PC-3 (cell line): Measurements from ENCODE around the gene MAN1B1. TPM values are rescaled to one million over a fixed set of nuclear protein-coding genes. Genes with fewer than 3 reads are reported as not detected.

Experiments used
- ATAC-seq: fragments of 200-7000 bp; cut with Tn5 transposase; 2 replicates; pipeline ENCODE4 v1.9.1; 2020; ENCODE audit warnings: mild to moderate bottlenecking, moderate library complexity
- BruUV-seq: library from RNA; stranded (reverse); fragments of 400-500 nt; replicated peaks from 2 replicates; lab custom pipeline; 2021; lab: Mats Ljungman, UMichigan
- CTCF ChIA-PET: fragments of 300-600 bp; sonication (Branson Sonifier 250); formaldehyde crosslinking; loops from one replicate; lab custom pipeline; 2022; ENCODE audit warnings: antibody characterized with exemption; lab: Charles Lee
- POLR2A ChIA-PET: fragments of 300-600 bp; sonication (Branson Sonifier 250); formaldehyde crosslinking; loops from one replicate; lab custom pipeline; 2022; ENCODE audit warnings: antibody characterized with exemption; ENCODE audit not compliant: unreplicated experiment; lab: Charles Lee
- DNase-seq: peaks from one replicate; pipeline ENCODE4 v3.0.0-alpha.2; 2015
- H2AFZ ChIP-seq: fragments of 300-600 bp; sonication (generic); 2 replicates; pipeline ENCODE4 v1.6.0; 2016; ENCODE audit warnings: antibody characterized with exemption, low read length
- H3F3A ChIP-seq: fragments of 300-600 bp; sonication (generic); one replicate; pipeline ENCODE4 v1.6.0; 2017; ENCODE audit warnings: antibody characterized with exemption, low read length, control low read depth, mild to moderate bottlenecking; ENCODE audit not compliant: unreplicated experiment
- H3K27ac ChIP-seq: fragments of 300-600 bp; sonication (generic); 2 replicates; pipeline ENCODE4 v1.5.1; 2016; ENCODE audit warnings: mild to moderate bottlenecking, low read length
- H3K27me3 ChIP-seq: fragments of 300-600 bp; sonication (generic); 2 replicates; pipeline ENCODE4 v1.6.1; 2016; ENCODE audit warnings: low read length, mixed read lengths
- H3K36me3 ChIP-seq: fragments of 300-600 bp; sonication (generic); 2 replicates; pipeline ENCODE4 v1.6.1; 2016; ENCODE audit warnings: low read depth, mixed run types, low read length, mixed read lengths
- H3K4me1 ChIP-seq: fragments of 300-600 bp; sonication (generic); 2 replicates; pipeline ENCODE4 v1.5.1; 2016; ENCODE audit warnings: low read length; ENCODE audit not compliant: insufficient read depth
- H3K4me2 ChIP-seq: fragments of 300-600 bp; sonication (generic); 2 replicates; pipeline ENCODE4 v1.6.0; 2016; ENCODE audit warnings: low read length
- H3K4me3 ChIP-seq: fragments of 300-600 bp; sonication (generic); 2 replicates; pipeline ENCODE4 v1.5.1; 2016; ENCODE audit warnings: mild to moderate bottlenecking, low read length, mixed read lengths
- H3K79me2 ChIP-seq: fragments of 300-600 bp; sonication (generic); 2 replicates; pipeline ENCODE4 v1.6.1; 2017; ENCODE audit warnings: low read length, mixed read lengths
- H3K9ac ChIP-seq: fragments of 300-600 bp; sonication (generic); 2 replicates; pipeline ENCODE4 v1.6.0; 2016; ENCODE audit warnings: mild to moderate bottlenecking, low read length
- H3K9me2 ChIP-seq: fragments of 300-600 bp; sonication (generic); replicated peaks from 2 replicates; pipeline ENCODE4 v1.6.1; 2016; ENCODE audit warnings: mixed run types, low read length, mixed read lengths
- H3K9me3 ChIP-seq: fragments of 300-600 bp; sonication (generic); 2 replicates; pipeline ENCODE4 v1.6.1; 2016; ENCODE audit warnings: low read length, mixed read lengths
- H4K20me1 ChIP-seq: fragments of 300-600 bp; sonication (generic); 2 replicates; pipeline ENCODE4 v1.6.1; 2016; ENCODE audit warnings: low read length, mixed read lengths
- CTCF ChIP-seq: fragments of 300-600 bp; sonication (generic); conservative IDR thresholded peaks from 2 replicates; pipeline ENCODE4 v1.5.1; 2017; ENCODE audit warnings: antibody characterized with exemption, low read depth, mild to moderate bottlenecking, low read length
- EZH2 ChIP-seq: fragments of 300-600 bp; sonication (generic); IDR thresholded peaks from one replicate; pipeline ENCODE4 v1.6.1; 2017; ENCODE audit warnings: antibody characterized with exemption, mild to moderate bottlenecking, low read length; ENCODE audit not compliant: unreplicated experiment
- EZH2phosphoT487 ChIP-seq: fragments of 300-600 bp; sonication (generic); IDR thresholded peaks from 2 replicates; pipeline ENCODE4 v1.6.1; 2018; ENCODE audit warnings: mild to moderate bottlenecking, antibody characterized with exemption, low read length, borderline replicate concordance
- intact Hi-C: fragments of 100-400 bp; cut with micrococcal nuclease; formaldehyde crosslinking; loops from 2 replicates; pipeline ENCODE4 v1.9.0; 2023
- total RNA-seq: library from RNA; depleted of rRNA; stranded (reverse); fragments of >200 nt; gene quantifications from 2 replicates; pipeline ENCODE4 v1.2.3, GENCODE V29; 2014

Gene MAN1B1
- total RNA-seq, 1 experiment from 2014 or later, result 65.5 TPM

DNA sequence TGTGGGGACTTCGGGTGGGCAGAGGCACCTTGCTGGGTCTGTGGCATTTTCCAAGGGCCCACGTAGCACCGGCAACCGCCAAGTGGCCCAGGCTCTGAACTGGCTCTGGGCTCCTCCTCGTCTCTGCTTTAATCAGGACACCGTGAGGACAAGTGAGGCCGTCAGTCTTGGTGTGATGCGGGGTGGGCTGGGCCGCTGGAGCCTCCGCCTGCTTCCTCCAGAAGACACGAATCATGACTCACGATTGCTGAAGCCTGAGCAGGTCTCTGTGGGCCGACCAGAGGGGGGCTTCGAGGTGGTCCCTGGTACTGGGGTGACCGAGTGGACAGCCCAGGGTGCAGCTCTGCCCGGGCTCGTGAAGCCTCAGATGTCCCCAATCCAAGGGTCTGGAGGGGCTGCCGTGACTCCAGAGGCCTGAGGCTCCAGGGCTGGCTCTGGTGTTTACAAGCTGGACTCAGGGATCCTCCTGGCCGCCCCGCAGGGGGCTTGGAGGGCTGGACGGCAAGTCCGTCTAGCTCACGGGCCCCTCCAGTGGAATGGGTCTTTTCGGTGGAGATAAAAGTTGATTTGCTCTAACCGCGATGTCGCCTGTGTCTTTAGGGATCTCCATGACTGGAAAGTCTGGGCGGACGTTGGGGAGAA is 21.9 kb downstream of the MAN1B1 start:
- Histone ChIP-seq H3F3A (no peaks in the 10 kb centered on the region), H3K9me3 (no peaks in the 10 kb centered on the region), H3K27me3 (no peaks in the 10 kb centered on the region), H3K27ac (no peak overlapping the region), H2AFZ (no peak overlapping the region), H3K36me3 (peaks cover 3% of the 10 kb centered on the region; the same call in 1 of the 2 replicates), H4K20me1 (no peaks in the 10 kb centered on the region), H3K9ac (no peak overlapping the region), H3K4me2 (no peak overlapping the region), H3K79me2 (no peaks in the 10 kb centered on the region), H3K9me2 (no peaks in the 10 kb centered on the region), H3K4me1 (no peaks in the 10 kb centered on the region), H3K4me3 (no peak overlapping the region)
- ChIA-PET CTCF (no interaction called here), POLR2A (interaction anchor here (0.6 kb wide), 2 partner anchors 60 to 115 kb away, joined by 3 to 5 read pairs; no protein-coding TSS in a partner anchor)
- no peak for DNase-seq
- BruUV-seq, result no TSS peak
- peak; percentile 14; the same call in 1 of the 2 replicates for ATAC-seq
- TF ChIP-seq EZH2phosphoT487, result no peak
- no peak for TF ChIP-seq CTCF
- no peak for TF ChIP-seq EZH2
- intact Hi-C loops, result no loop called here

DNA sequence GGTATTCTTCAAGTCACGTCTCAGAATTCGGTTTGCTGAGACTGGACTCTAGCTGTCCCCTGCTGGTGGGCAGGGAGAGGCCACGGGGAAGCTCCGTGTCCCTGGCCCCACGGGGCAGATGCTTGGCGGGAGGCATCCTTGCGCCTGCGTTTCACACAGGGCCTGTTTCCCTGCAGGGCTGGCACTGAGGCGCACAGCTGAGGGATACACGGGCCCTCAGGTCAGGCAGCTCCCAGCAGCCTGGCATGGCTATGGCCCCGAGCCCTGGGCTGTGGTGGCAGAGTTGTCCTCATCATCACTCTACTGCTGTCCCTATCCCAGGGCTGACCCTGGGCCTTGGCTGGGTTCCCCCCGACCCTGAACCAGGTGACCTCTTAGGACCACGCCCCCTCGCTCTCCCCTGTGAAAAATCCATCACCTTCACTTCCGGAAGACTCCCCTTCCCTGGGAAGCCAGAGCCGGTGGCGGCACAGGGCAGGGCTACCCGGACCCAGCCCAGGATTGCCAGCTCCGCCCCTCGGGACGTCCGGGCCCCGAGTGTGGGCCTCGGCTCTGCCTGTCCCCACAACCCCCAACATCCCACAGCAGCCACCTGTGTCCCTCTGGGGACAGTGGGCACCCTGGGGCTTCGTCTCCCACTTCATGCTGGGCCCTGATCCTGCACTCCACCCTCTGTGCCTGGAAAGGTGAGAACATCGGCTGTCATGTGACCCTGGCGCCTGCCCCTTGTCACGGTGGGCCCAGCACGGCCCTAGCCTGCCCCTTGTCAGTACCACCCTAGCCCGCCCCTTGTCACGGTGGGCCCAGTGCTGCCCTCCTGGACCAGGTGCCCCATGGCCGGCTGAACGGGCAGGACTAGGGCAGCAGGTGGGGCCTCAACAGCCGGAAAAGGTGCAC is 22.7 kb downstream of the MAN1B1 start:
- no peak for TF ChIP-seq CTCF
- TF ChIP-seq EZH2phosphoT487, result no peak
- no peak for TF ChIP-seq EZH2
- no peak overlapping the region for H3K4me3 ChIP-seq
- CTCF ChIA-PET, result no interaction called here
- no peak overlapping the region for H3K4me2 ChIP-seq
- no peaks in the 10 kb centered on the region for H3K9me3 ChIP-seq
- no peak overlapping the region for H2AFZ ChIP-seq
- no peak overlapping the region for H3K9ac ChIP-seq
- no peak overlapping the region for H3K27ac ChIP-seq
- ATAC-seq (no peak), DNase-seq (no peak)
- intact Hi-C loops, result no loop called here
- POLR2A ChIA-PET, result interaction anchor here (0.6 kb wide), 2 partner anchors 61 to 116 kb away, joined by 3 to 5 read pairs; no protein-coding TSS in a partner anchor
- no peaks in the 10 kb centered on the region for H4K20me1 ChIP-seq
- H3F3A ChIP-seq, result no peaks in the 10 kb centered on the region
- no peaks in the 10 kb centered on the region for H3K9me2 ChIP-seq
- H3K79me2 ChIP-seq, result no peaks in the 10 kb centered on the region
- no peaks in the 10 kb centered on the region for H3K36me3 ChIP-seq
- BruUV-seq, result no TSS peak
- H3K27me3 ChIP-seq, result no peaks in the 10 kb centered on the region
- no peaks in the 10 kb centered on the region for H3K4me1 ChIP-seq
